Amniotic stem cell (primary cell): ENCODE measurements around the gene RBP5.
"Not testable (repeated sequence)": the region's sequence is repeated elsewhere in the genome, so short reads cannot be mapped to it uniquely, and the experiment has no call there.

Source experiments
- DNase-seq: peaks from one replicate; lab custom pipeline; 2025; lab: John Stamatoyannopoulos, UW

The RBP5 gene

GRCh38 chr12:7122811-7123769, 5.6 kb downstream of the RBP5 start:
- no peak for DNase-seq

GRCh38 chr12:7121324-7121723, 7.4 kb downstream of the RBP5 start:
- no peak for DNase-seq

- no peak for DNase-seq
Measured at GRCh38 chr12:7120166-7120565, 8.5 kb downstream of the RBP5 start.

GRCh38 chr12:7118881-7119280, 9.8 kb downstream of the RBP5 start:
- no peak for DNase-seq

GRCh38 chr12:7117670-7118069, 11.0 kb downstream of the RBP5 start:
- no peak for DNase-seq

GRCh38 chr12:7116916-7117315, 11.8 kb downstream of the RBP5 start:
- DNase-seq: no peak

- DNase-seq: no peak
Measured at GRCh38 chr12:7116196-7116595, 12.5 kb downstream of the RBP5 start.

GRCh38 chr12:7114851-7115250, 13.8 kb downstream of the RBP5 start:
- DNase-seq: no peak

GRCh38 chr12:7114008-7114407, 14.7 kb downstream of the RBP5 start:
- DNase-seq: no peak

- no peak for DNase-seq
Measured at GRCh38 chr12:7113389-7113871, 15.3 kb downstream of the RBP5 start.

GRCh38 chr12:7112041-7112440, 16.6 kb downstream of the RBP5 start:
- DNase-seq: no peak

- DNase-seq: no peak
Measured at GRCh38 chr12:7110661-7111060, 18.0 kb downstream of the RBP5 start.

- DNase-seq: no peak
Measured at GRCh38 chr12:7109572-7109920, 19.1 kb downstream of the RBP5 start.

GRCh38 chr12:7108796-7109571, 19.7 kb downstream of the RBP5 start, which contains the start of gene C1RL:
TSS of gene C1RL (minus strand) at chr12:7109214. CDS start at chr12:7109180, 34 bp downstream.
- no peak for DNase-seq

- DNase-seq: peak; percentile 63
Measured at GRCh38 chr12:7108003-7108795, 20.5 kb downstream of the RBP5 start.

GRCh38 chr12:7107636-7108002, 21.1 kb downstream of the RBP5 start:
- DNase-seq: no peak

- DNase-seq: not testable (repeated sequence)
Measured at GRCh38 chr12:7107181-7107580, 21.5 kb downstream of the RBP5 start.

- no peak for DNase-seq
Measured at GRCh38 chr12:7106082-7106481, 22.6 kb downstream of the RBP5 start.

GRCh38 chr12:7103837-7104584, 24.7 kb downstream of the RBP5 start:
- DNase-seq: no peak

GRCh38 chr12:7102582-7102981, 26.1 kb downstream of the RBP5 start:
- DNase-seq: no peak

- no peak for DNase-seq
Measured at GRCh38 chr12:7101694-7102131, 27.0 kb downstream of the RBP5 start.
